Mesenteric fat pad (tissue), 1 donor: ENCODE results near the gene ITCH. TPM values are rescaled to one million over a fixed set of nuclear protein-coding genes. Genes with fewer than 3 reads are reported as not detected.

Experiments
- DNase-seq: peaks from one replicate; pipeline ENCODE4 v3.0.0-alpha.2; 2020; ENCODE audit warnings: low spot score
- total RNA-seq: library from RNA; stranded (reverse); fragmentation: NEBNext Ultra II Directional; extraction: Animal tissue kit (Norgen Biotek cat#: 25700); gene quantifications from one replicate; pipeline ENCODE4 v1.2.1, GENCODE V29; 2021
- donor health status: DM: yes; HTN: yes; CAD: no.

The ITCH gene
- total RNA-seq, 1 donor from 2014 or later = 68.2 TPM

GRCh38 chr20:34526466-34526865 lies 163.4 kb downstream of the ITCH start:
- DNase-seq = no peak

- DNase-seq = no peak
Measured at GRCh38 chr20:34527016-34527415, 163.9 kb downstream of the ITCH start.

GRCh38 chr20:34528921-34529297 lies 165.8 kb downstream of the ITCH start:
- DNase-seq = no peak

- no peak for DNase-seq
Measured at GRCh38 chr20:34529742-34530141, 166.7 kb downstream of the ITCH start.

- no peak for DNase-seq
Measured at GRCh38 chr20:34530342-34530741, 167.3 kb downstream of the ITCH start.

- no peak for DNase-seq
Measured at GRCh38 chr20:34531608-34532265, 168.7 kb downstream of the ITCH start.

- DNase-seq = no peak
Measured at GRCh38 chr20:34532320-34532719, 169.2 kb downstream of the ITCH start.

GRCh38 chr20:34532756-34533155 lies 169.7 kb downstream of the ITCH start:
- DNase-seq = no peak

GRCh38 chr20:34534391-34535165 lies 171.5 kb downstream of the ITCH start:
- peak; percentile 71 for DNase-seq

- peak; percentile 64 for DNase-seq
Measured at GRCh38 chr20:34535301-34535840, 172.3 kb downstream of the ITCH start.

- no peak for DNase-seq
Measured at GRCh38 chr20:34535857-34536256, 172.8 kb downstream of the ITCH start.

- DNase-seq = no peak
Measured at GRCh38 chr20:34536798-34537394, 173.8 kb downstream of the ITCH start.

GRCh38 chr20:34537651-34538050 lies 174.6 kb downstream of the ITCH start:
- DNase-seq = no peak

GRCh38 chr20:34538671-34539123 lies 175.6 kb downstream of the ITCH start:
- no peak for DNase-seq

- no peak for DNase-seq
Measured at GRCh38 chr20:34539756-34540155, 176.7 kb downstream of the ITCH start.

- DNase-seq = no peak
Measured at GRCh38 chr20:34540596-34541263, 177.7 kb downstream of the ITCH start.

GRCh38 chr20:34541264-34541901 lies 178.3 kb downstream of the ITCH start:
- no peak for DNase-seq

- DNase-seq = no peak
Measured at GRCh38 chr20:34541917-34542316, 178.8 kb downstream of the ITCH start.

GRCh38 chr20:34542439-34542838 lies 179.4 kb downstream of the ITCH start:
- DNase-seq = no peak

- no peak for DNase-seq
Measured at GRCh38 chr20:34543463-34544056, 180.5 kb downstream of the ITCH start.
